HepG2 (cell line): ENCODE results near the gene GPER1. TPM values are rescaled to one million over a fixed set of nuclear protein-coding genes. Genes with fewer than 3 reads are reported as not detected.

Experiments
- ATRX ChIP-seq: sonication (generic); formaldehyde crosslinking; IDR thresholded peaks from 2 replicates; pipeline ENCODE4 v1.4.0; 2020; ENCODE audit warnings: missing genetic modification reagents, borderline replicate concordance
- IKZF1 ChIP-seq: fragments of 450-650 bp; IDR thresholded peaks from 2 replicates; pipeline ENCODE4 v1.7.1; 2016
- MBNL3 ChIP-seq: fragments of 250-450 bp; sonication (Bioruptor Pico); conservative IDR thresholded peaks from 2 replicates; pipeline ENCODE4 v1.8.0; 2022; ENCODE audit warnings: mild to moderate bottlenecking, inconsistent platforms
- NONO ChIP-seq, 2 experiments: fragments of 450-650 bp in 1 of 2; sonication (generic) in 1 of 2; formaldehyde crosslinking in 1 of 2; IDR thresholded peaks in 1 of 2; conservative IDR thresholded peaks in 1 of 2; 2 replicates each; pipeline versions ENCODE4 v1.6.1 to v1.8.0; 2017 to 2022; ENCODE audit warnings: mild to moderate bottlenecking in 1 of 2, missing genetic modification reagents in 1 of 2, moderate library complexity in 1 of 2
- ONECUT2 ChIP-seq: sonication (generic); formaldehyde crosslinking; IDR thresholded peaks from 2 replicates; pipeline ENCODE4 v1.4.0; 2020; ENCODE audit warnings: missing genetic modification reagents
- TOE1 ChIP-seq: sonication (generic); formaldehyde crosslinking; IDR thresholded peaks from 2 replicates; pipeline ENCODE4 v1.4.0; 2020; ENCODE audit warnings: mild to moderate bottlenecking, missing genetic modification reagents
- ZNF101 ChIP-seq: sonication (generic); formaldehyde crosslinking; IDR thresholded peaks from 2 replicates; pipeline ENCODE4 v1.4.0; 2020; ENCODE audit warnings: mild to moderate bottlenecking, low read depth, missing genetic modification reagents, borderline replicate concordance
- ZNF142 ChIP-seq: sonication (generic); formaldehyde crosslinking; IDR thresholded peaks from 2 replicates; pipeline ENCODE4 v1.4.0; 2020; ENCODE audit warnings: missing genetic modification reagents
- ZNF232 ChIP-seq: sonication (generic); formaldehyde crosslinking; IDR thresholded peaks from 2 replicates; pipeline ENCODE4 v1.4.0; 2020; ENCODE audit warnings: missing genetic modification reagents, borderline replicate concordance
- ZNF362 ChIP-seq: sonication (generic); formaldehyde crosslinking; IDR thresholded peaks from 2 replicates; pipeline ENCODE4 v1.4.0; 2020; ENCODE audit warnings: missing genetic modification reagents, mild to moderate bottlenecking, borderline replicate concordance
- ZNF556 ChIP-seq: sonication (generic); formaldehyde crosslinking; IDR thresholded peaks from 2 replicates; pipeline ENCODE4 v1.4.0; 2020; ENCODE audit warnings: mild to moderate bottlenecking, missing genetic modification reagents, borderline replicate concordance
- ZNF589 ChIP-seq: sonication (generic); formaldehyde crosslinking; conservative IDR thresholded peaks from 2 replicates; pipeline ENCODE4 v1.8.0; 2022; ENCODE audit warnings: mild to moderate bottlenecking, moderate library complexity, missing genetic modification reagents
- ZNF777 ChIP-seq: sonication (generic); formaldehyde crosslinking; IDR thresholded peaks from 2 replicates; pipeline ENCODE4 v1.4.0; 2020; ENCODE audit warnings: missing genetic modification reagents
- polyA plus RNA-seq, 8 experiments: library from polyadenylated mRNA; depleted of rRNA in 3 of 8; stranded (reverse) in 7 of 8; unstranded in 1 of 8; fragments of >200 nt; fragmentation: Illumina TruSeq in 4 of 8; extraction: Trizol in 4 of 8; gene quantifications; 2 replicates each; pipeline versions ENCODE4 v1.2.1 to v1.2.3, GENCODE V29; 2011 to 2016; ENCODE audit warnings: low read depth in 4 of 8, missing spikeins in 1 of 8, mixed read lengths in 1 of 8; ENCODE audit not compliant: insufficient read depth in 1 of 8
- total RNA-seq, 5 experiments: library from RNA; depleted of rRNA; stranded (reverse); fragments of >200 nt; fragmentation: Illumina TruSeq; extraction: Trizol; gene quantifications; 2 replicates each; pipeline ENCODE4 v1.2.3, GENCODE V29; 2016; ENCODE audit warnings: low read depth in 1 of 5
- TF ChIP-seq, protein P1 (sequence below): sonication (generic); formaldehyde crosslinking; IDR thresholded peaks from 2 replicates; pipeline ENCODE4 v1.4.0; 2020; ENCODE audit warnings: mild to moderate bottlenecking, missing genetic modification reagents
- TF ChIP-seq, protein P2 (sequence below): sonication (generic); formaldehyde crosslinking; IDR thresholded peaks from 2 replicates; pipeline ENCODE4 v1.9.0; 2021; ENCODE audit warnings: missing genetic modification reagents, borderline replicate concordance
- TF ChIP-seq, protein P3 (sequence below): IDR thresholded peaks from 2 replicates; pipeline ENCODE4 v1.6.1; 2016; ENCODE audit warnings: mild to moderate bottlenecking, missing biosample characterization, missing genetic modification reagents

The GPER1 gene
- total and polyA plus RNA-seq, 2 of the 13 experiments (the other 11 are each of a cell fraction or from before 2014, with no cell fraction given): 12.7 to 19.7 TPM

- no peak for TF ChIP-seq ZNF362 (CRISPR knock-in tag)
- TF ChIP-seq, protein P1, sequence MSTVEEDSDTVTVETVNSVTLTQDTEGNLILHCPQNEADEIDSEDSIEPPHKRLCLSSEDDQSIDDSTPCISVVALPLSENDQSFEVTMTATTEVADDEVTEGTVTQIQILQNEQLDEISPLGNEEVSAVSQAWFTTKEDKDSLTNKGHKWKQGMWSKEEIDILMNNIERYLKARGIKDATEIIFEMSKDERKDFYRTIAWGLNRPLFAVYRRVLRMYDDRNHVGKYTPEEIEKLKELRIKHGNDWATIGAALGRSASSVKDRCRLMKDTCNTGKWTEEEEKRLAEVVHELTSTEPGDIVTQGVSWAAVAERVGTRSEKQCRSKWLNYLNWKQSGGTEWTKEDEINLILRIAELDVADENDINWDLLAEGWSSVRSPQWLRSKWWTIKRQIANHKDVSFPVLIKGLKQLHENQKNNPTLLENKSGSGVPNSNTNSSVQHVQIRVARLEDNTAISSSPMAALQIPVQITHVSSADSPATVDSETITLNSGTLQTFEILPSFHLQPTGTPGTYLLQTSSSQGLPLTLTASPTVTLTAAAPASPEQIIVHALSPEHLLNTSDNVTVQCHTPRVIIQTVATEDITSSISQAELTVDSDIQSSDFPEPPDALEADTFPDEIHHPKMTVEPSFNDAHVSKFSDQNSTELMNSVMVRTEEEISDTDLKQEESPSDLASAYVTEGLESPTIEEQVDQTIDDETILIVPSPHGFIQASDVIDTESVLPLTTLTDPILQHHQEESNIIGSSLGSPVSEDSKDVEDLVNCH: no peak
- TF ChIP-seq ZNF101: no peak
- TF ChIP-seq ONECUT2: no peak
- TF ChIP-seq ZNF232 (CRISPR knock-in tag): 0 out of 2 replicates have a peak, but pooled peaks have one; percentile 25
- TF ChIP-seq, protein P2, sequence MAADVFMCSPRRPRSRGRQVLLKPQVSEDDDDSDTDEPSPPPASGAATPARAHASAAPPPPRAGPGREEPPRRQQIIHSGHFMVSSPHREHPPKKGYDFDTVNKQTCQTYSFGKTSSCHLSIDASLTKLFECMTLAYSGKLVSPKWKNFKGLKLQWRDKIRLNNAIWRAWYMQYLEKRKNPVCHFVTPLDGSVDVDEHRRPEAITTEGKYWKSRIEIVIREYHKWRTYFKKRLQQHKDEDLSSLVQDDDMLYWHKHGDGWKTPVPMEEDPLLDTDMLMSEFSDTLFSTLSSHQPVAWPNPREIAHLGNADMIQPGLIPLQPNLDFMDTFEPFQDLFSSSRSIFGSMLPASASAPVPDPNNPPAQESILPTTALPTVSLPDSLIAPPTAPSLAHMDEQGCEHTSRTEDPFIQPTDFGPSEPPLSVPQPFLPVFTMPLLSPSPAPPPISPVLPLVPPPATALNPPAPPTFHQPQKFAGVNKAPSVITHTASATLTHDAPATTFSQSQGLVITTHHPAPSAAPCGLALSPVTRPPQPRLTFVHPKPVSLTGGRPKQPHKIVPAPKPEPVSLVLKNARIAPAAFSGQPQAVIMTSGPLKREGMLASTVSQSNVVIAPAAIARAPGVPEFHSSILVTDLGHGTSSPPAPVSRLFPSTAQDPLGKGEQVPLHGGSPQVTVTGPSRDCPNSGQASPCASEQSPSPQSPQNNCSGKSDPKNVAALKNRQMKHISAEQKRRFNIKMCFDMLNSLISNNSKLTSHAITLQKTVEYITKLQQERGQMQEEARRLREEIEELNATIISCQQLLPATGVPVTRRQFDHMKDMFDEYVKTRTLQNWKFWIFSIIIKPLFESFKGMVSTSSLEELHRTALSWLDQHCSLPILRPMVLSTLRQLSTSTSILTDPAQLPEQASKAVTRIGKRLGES: no peak
- no peak for TF ChIP-seq NONO (IDR thresholded peaks at IDR 0.05)
- 0 out of 2 replicates have a peak, but pooled peaks have one; percentile 12 for TF ChIP-seq NONO (CRISPR knock-in tag; conservative IDR thresholded peaks at IDR 0.05)
- TF ChIP-seq IKZF1: no peak
- TF ChIP-seq ZNF777: peak; percentile 43; the same call in 1 of the 2 replicates
- TF ChIP-seq MBNL3: no peak
- TF ChIP-seq, protein P3, sequence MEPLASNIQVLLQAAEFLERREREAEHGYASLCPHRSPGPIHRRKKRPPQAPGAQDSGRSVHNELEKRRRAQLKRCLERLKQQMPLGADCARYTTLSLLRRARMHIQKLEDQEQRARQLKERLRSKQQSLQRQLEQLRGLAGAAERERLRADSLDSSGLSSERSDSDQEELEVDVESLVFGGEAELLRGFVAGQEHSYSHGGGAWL: no peak
- TF ChIP-seq TOE1 (CRISPR knock-in tag): no peak
- no peak for TF ChIP-seq ZNF556 (CRISPR knock-in tag)
- TF ChIP-seq ATRX (CRISPR knock-in tag): no peak
- TF ChIP-seq ZNF142 (CRISPR knock-in tag): no peak
- TF ChIP-seq ZNF589 (CRISPR knock-in tag): no peak
Observed at GRCh38 chr7:1065585-1066241, 22.2 kb upstream of the GPER1 start (continued).
